NB4 (cell line): ENCODE measurements around the gene SPRED3.

Source experiments
- CTCF ChIP-seq: IDR thresholded peaks from one replicate; pipeline ENCODE4 v1.5.1; 2012; ENCODE audit warnings: low read depth, low read length
- MAX ChIP-seq: IDR thresholded peaks from 2 replicates; pipeline ENCODE4 v1.6.1; 2011; ENCODE audit warnings: low read depth, low read length
- MYC ChIP-seq: IDR thresholded peaks from 2 replicates; pipeline ENCODE4 v1.6.1; 2011; ENCODE audit warnings: low read depth, low read length
- POLR2A ChIP-seq: IDR thresholded peaks from 2 replicates; pipeline ENCODE4 v1.6.1; 2011; ENCODE audit warnings: mild to moderate bottlenecking; ENCODE audit not compliant: insufficient read length; ENCODE audit errors: extremely low read depth

DNA sequence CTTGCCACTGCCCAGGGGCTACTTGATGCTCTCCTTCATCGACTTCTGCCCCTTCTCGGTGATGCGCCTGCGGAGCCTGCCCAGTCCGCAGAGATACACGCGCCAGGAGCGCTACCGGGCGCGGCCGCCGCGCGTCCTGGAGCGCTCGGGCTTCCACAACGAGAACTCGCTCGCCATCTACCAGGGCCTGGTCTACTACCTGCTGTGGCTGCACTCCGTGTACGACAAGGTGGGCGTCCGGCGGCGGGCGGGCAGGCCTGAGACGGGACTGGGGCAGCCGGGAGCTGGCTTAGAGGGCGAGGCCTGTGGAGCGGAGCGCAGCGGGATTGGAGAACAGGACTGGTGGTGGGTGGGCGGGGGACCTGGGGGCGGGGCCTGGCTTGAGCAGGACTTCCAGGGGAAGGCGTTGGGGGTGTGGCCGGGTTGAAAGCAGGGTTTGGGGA, 26.8 kb upstream of the SPRED3 start:
- TF ChIP-seq POLR2A (no peak), CTCF (no peak), MYC (no peak), MAX (no peak)
